SU-DHL-6 (cell line): ENCODE measurements around the gene ITPKA.

ENCODE experiments used
- H2AFZ ChIP-seq: fragments of 200-600 bp; sonication (generic); 2 replicates; pipeline ENCODE4 v1.6.1; 2014; ENCODE audit warnings: low read depth, mild to moderate bottlenecking, moderate library complexity, mixed read lengths, antibody characterized with exemption, low read length; ENCODE audit not compliant: severe bottlenecking
- H3F3A ChIP-seq: fragments of 200-600 bp; shearing (Covaris generic); 2 replicates; pipeline ENCODE4 v1.6.0; 2016; ENCODE audit warnings: antibody characterized with exemption, mild to moderate bottlenecking; ENCODE audit not compliant: insufficient read depth
- H3K27ac ChIP-seq: fragments of 200-600 bp; sonication (generic); 2 replicates; pipeline ENCODE4 v1.5.1; 2016; ENCODE audit warnings: low read depth, mild to moderate bottlenecking, low read length, moderate library complexity, mixed read lengths
- H3K27me3 ChIP-seq: fragments of 200-600 bp; sonication (generic), shearing (Covaris generic); 2 replicates; pipeline ENCODE4 v1.6.0; 2014; ENCODE audit warnings: mild to moderate bottlenecking, low read length
- H3K36me3 ChIP-seq: fragments of 200-600 bp; sonication (generic); 2 replicates; pipeline ENCODE4 v1.6.1; 2014; ENCODE audit warnings: mild to moderate bottlenecking, low read length, mixed read lengths
- H3K4me2 ChIP-seq: fragments of 300-600, 200-600 bp; shearing (Covaris generic), sonication (generic); 2 replicates; pipeline ENCODE4 v1.6.0; 2014; ENCODE audit warnings: low read length, low read depth, mild to moderate bottlenecking; ENCODE audit not compliant: poor library complexity, severe bottlenecking
- H3K4me3 ChIP-seq: fragments of 200-600 bp; sonication (generic); 2 replicates; pipeline ENCODE4 v1.5.1; 2014; ENCODE audit warnings: antibody characterized with exemption, low read length, mild to moderate bottlenecking, mixed read lengths; ENCODE audit not compliant: insufficient read depth, poor library complexity, severe bottlenecking
- H3K79me2 ChIP-seq: fragments of 200-600 bp; sonication (generic); 2 replicates; pipeline ENCODE4 v1.6.1; 2014; ENCODE audit warnings: mild to moderate bottlenecking, low read length, moderate library complexity; ENCODE audit not compliant: insufficient read depth
- H3K9ac ChIP-seq: fragments of 200-600 bp; sonication (generic); 2 replicates; pipeline ENCODE4 v1.7.0; 2014; ENCODE audit warnings: mild to moderate bottlenecking, low read length
- H3K9me2 ChIP-seq: fragments of 200-600 bp; sonication (generic); replicated peaks from 2 replicates; pipeline ENCODE4 v1.6.1; 2014; ENCODE audit warnings: low read length; ENCODE audit not compliant: insufficient read depth
- H3K9me3 ChIP-seq: fragments of 200-600 bp; sonication (generic); 2 replicates; pipeline ENCODE4 v1.6.1; 2014; ENCODE audit warnings: low read length, mixed read lengths; ENCODE audit not compliant: insufficient read depth
- H4K20me1 ChIP-seq: fragments of 200-600 bp; sonication (generic); 2 replicates; pipeline ENCODE4 v1.6.1; 2014; ENCODE audit warnings: low read depth, mild to moderate bottlenecking, antibody characterized with exemption, low read length, moderate library complexity, mixed read lengths
- CTCF ChIP-seq: fragments of 200-600 bp; sonication (generic); IDR thresholded peaks from one replicate; pipeline ENCODE4 v1.5.1; 2017; ENCODE audit warnings: antibody characterized with exemption, mild to moderate bottlenecking, low read length, moderate library complexity; ENCODE audit not compliant: insufficient read depth, poor library complexity, severe bottlenecking
- EZH2phosphoT487 ChIP-seq: fragments of 200-600 bp; sonication (generic), shearing (Covaris generic); conservative IDR thresholded peaks from 2 replicates; pipeline ENCODE4 v1.6.1; 2018; ENCODE audit warnings: mild to moderate bottlenecking, antibody characterized with exemption, low read length, moderate library complexity, mixed read lengths

ITPKA gene

GRCh38 chr15:41492597-41493204, 973 bp upstream of the ITPKA start:
- TF ChIP-seq EZH2phosphoT487: no peak
- no peak for TF ChIP-seq CTCF
- H3F3A ChIP-seq: no peaks in the 10 kb centered on the region
- H3K9me3 ChIP-seq: no peaks in the 10 kb centered on the region
- H2AFZ ChIP-seq: peak overlapping the region; percentile 79
- no peaks in the 10 kb centered on the region for H3K79me2 ChIP-seq
- H3K4me3 ChIP-seq: peak overlapping the region; percentile 53
- no peaks in the 10 kb centered on the region for H3K27me3 ChIP-seq
- no peaks in the 10 kb centered on the region; the same call in 1 of the 2 replicates for H4K20me1 ChIP-seq
- H3K9ac ChIP-seq: peak overlapping the region; percentile 62
- H3K4me2 ChIP-seq: peak overlapping the region; percentile 80
- H3K9me2 ChIP-seq: no peaks in the 10 kb centered on the region
- no peak overlapping the region for H3K27ac ChIP-seq
- no peaks in the 10 kb centered on the region for H3K36me3 ChIP-seq

GRCh38 chr15:41493902-41494189, 172 bp downstream of the ITPKA start:
- no peaks in the 10 kb centered on the region for H3F3A ChIP-seq
- H3K79me2 ChIP-seq: no peaks in the 10 kb centered on the region
- peak overlapping the region; percentile 27 for H2AFZ ChIP-seq
- H3K4me3 ChIP-seq: peak overlapping the region; percentile 53
- H3K9ac ChIP-seq: peak overlapping the region; percentile 29; the same call in 1 of the 2 replicates
- TF ChIP-seq CTCF (no peak), EZH2phosphoT487 (no peak)
- H4K20me1 ChIP-seq: no peaks in the 10 kb centered on the region; the same call in 1 of the 2 replicates
- H3K4me2 ChIP-seq: peak overlapping the region; percentile 80
- no peaks in the 10 kb centered on the region for H3K36me3 ChIP-seq
- no peaks in the 10 kb centered on the region for H3K27me3 ChIP-seq
- H3K27ac ChIP-seq: no peak overlapping the region
- H3K9me2 ChIP-seq: no peaks in the 10 kb centered on the region
- H3K9me3 ChIP-seq: no peaks in the 10 kb centered on the region

GRCh38 chr15:41494190-41494921, 682 bp downstream of the ITPKA start:
- peak overlapping the region; percentile 29; the same call in 1 of the 2 replicates for H3K9ac ChIP-seq
- no peaks in the 10 kb centered on the region for H3K27me3 ChIP-seq

More at GRCh38 chr15:41494190-41494921, 682 bp downstream of the ITPKA start:
- Histone ChIP-seq H2AFZ (peak overlapping the region; percentile 27), H3K4me2 (peak overlapping the region; percentile 80), H3F3A (no peaks in the 10 kb centered on the region), H3K9me3 (no peaks in the 10 kb centered on the region), H3K27ac (no peak overlapping the region), H3K36me3 (no peaks in the 10 kb centered on the region), H3K9me2 (no peaks in the 10 kb centered on the region), H4K20me1 (no peaks in the 10 kb centered on the region; the same call in 1 of the 2 replicates), H3K4me3 (peak overlapping the region; percentile 53), H3K79me2 (no peaks in the 10 kb centered on the region)
- TF ChIP-seq CTCF (no peak), EZH2phosphoT487 (no peak)
